ENCODE data around the gene C22orf31. TPM values are rescaled to one million over a fixed set of nuclear protein-coding genes. Genes with fewer than 3 reads are reported as not detected.

Gene C22orf31
- total RNA-seq, 2 donors from 2014 or later: not detected

- TF ChIP-seq CTCF (IDR thresholded peaks at IDR 0.05) (no peak), POLR2A (IDR thresholded peaks at IDR 0.05) (no peak)
- DNase-seq (peak; percentile 32 to 73 (median 53)), ATAC-seq (no peak)
- H3K36me3 ChIP-seq (replicated peaks in 1 of 2; ENCODE audit: insufficient read depth in 1 of 2, low read depth in 2 of 2): no peaks in the 10 kb centered on the region
- intact Hi-C loops (cut with DNase I): no loop called here
- peaks cover 29% of the 10 kb centered on the region for H3K4me1 ChIP-seq
- H3K27ac ChIP-seq: no peak overlapping the region
- no peak overlapping the region for H3K4me3 ChIP-seq
- H3K9me3 ChIP-seq: no peaks in the 10 kb centered on the region
- H3K27me3 ChIP-seq: no peaks in the 10 kb centered on the region
- WGBS, 2 donors: 16 to 29% methylated on average over 24 to 58 of the region's 60 CpGs
Measured at GRCh38 chr22:29071261-29072045, 9.8 kb upstream of the C22orf31 start.

- no peak for ATAC-seq
- 94 to 96% methylated on average over 4 of the region's 4 CpGs for WGBS, 2 donors
- H3K9me3 ChIP-seq: no peaks in the 10 kb centered on the region
- no peaks in the 10 kb centered on the region for H3K36me3 ChIP-seq (replicated peaks in 1 of 2; ENCODE audit: insufficient read depth in 1 of 2, low read depth in 2 of 2)
- H3K27me3 ChIP-seq: no peaks in the 10 kb centered on the region
- no peak for DNase-seq
- no peak overlapping the region for H3K4me3 ChIP-seq
- no peak for TF ChIP-seq CTCF (IDR thresholded peaks at IDR 0.05)
- no peak for TF ChIP-seq POLR2A (IDR thresholded peaks at IDR 0.05)
- intact Hi-C loops (cut with DNase I): no loop called here
- H3K27ac ChIP-seq: no peak overlapping the region
- H3K4me1 ChIP-seq: peaks cover 29% of the 10 kb centered on the region
Measured at GRCh38 chr22:29070490-29070889, 8.9 kb upstream of the C22orf31 start.

GRCh38 chr22:29069463-29069862, 7.8 kb upstream of the C22orf31 start:
- Histone ChIP-seq H3K36me3 (replicated peaks in 1 of 2; ENCODE audit: insufficient read depth in 1 of 2, low read depth in 2 of 2) (no peaks in the 10 kb centered on the region), H3K9me3 (no peaks in the 10 kb centered on the region), H3K27me3 (no peaks in the 10 kb centered on the region), H3K4me1 (peaks cover 29% of the 10 kb centered on the region), H3K27ac (no peak overlapping the region), H3K4me3 (no peak overlapping the region)
- DNase-seq: no peak
- intact Hi-C loops (cut with DNase I): loop anchor here (10.0 kb wide), 1 partner anchor 185 kb away; no protein-coding TSS in a partner anchor
- ATAC-seq: no peak
- no peak for TF ChIP-seq POLR2A (IDR thresholded peaks at IDR 0.05)
- WGBS, 2 donors: 57 to 58% methylated on average over 4 of the region's 4 CpGs

GRCh38 chr22:29065468-29066190, 4.0 kb upstream of the C22orf31 start:
- no peak overlapping the region for H3K27ac ChIP-seq
- H3K36me3 ChIP-seq (replicated peaks in 1 of 2; ENCODE audit: insufficient read depth in 1 of 2, low read depth in 2 of 2): no peaks in the 10 kb centered on the region
- no peak for DNase-seq
- H3K4me1 ChIP-seq: no peaks in the 10 kb centered on the region
- no peak for ATAC-seq
- no peaks in the 10 kb centered on the region for H3K27me3 ChIP-seq
- H3K4me3 ChIP-seq: no peak overlapping the region
- H3K9me3 ChIP-seq: no peaks in the 10 kb centered on the region
- WGBS, 2 donors: 33 to 36% methylated on average over 7 of the region's 7 CpGs
- TF ChIP-seq POLR2A (IDR thresholded peaks at IDR 0.05): no peak
- TF ChIP-seq CTCF (IDR thresholded peaks at IDR 0.05): no peak
- intact Hi-C loops (cut with DNase I): loop anchor here (10.0 kb wide), 1 partner anchor 189 kb away; no protein-coding TSS in a partner anchor

- no peaks in the 10 kb centered on the region for H3K36me3 ChIP-seq (replicated peaks in 1 of 2; ENCODE audit: insufficient read depth in 1 of 2, low read depth in 2 of 2)
- peak; percentile 18 for ATAC-seq
- H3K4me3 ChIP-seq: no peak overlapping the region
- no peak overlapping the region for H3K27ac ChIP-seq
- no peak for TF ChIP-seq CTCF (IDR thresholded peaks at IDR 0.05)
- no peak for TF ChIP-seq POLR2A (IDR thresholded peaks at IDR 0.05)
- 21 to 55% methylated on average over 3 to 8 of the region's 8 CpGs for WGBS, 2 donors
- H3K9me3 ChIP-seq: no peaks in the 10 kb centered on the region
- DNase-seq: no peak
- intact Hi-C loops (cut with DNase I): loop anchor here (10.0 kb wide), 1 partner anchor 192 kb away; no protein-coding TSS in a partner anchor
- no peaks in the 10 kb centered on the region for H3K4me1 ChIP-seq
- H3K27me3 ChIP-seq: no peaks in the 10 kb centered on the region
Measured at GRCh38 chr22:29062286-29062821, 723 bp upstream of the C22orf31 start.
